ENCODE data around the gene RBM47. TPM values are rescaled to one million over a fixed set of nuclear protein-coding genes. Genes with fewer than 3 reads are reported as not detected.
A peak's percentile ranks its signal among the peaks of the same experiment; 100 is the strongest.

The RBM47 gene
- total RNA-seq, 1 experiment from 2014 or later: 70.3 TPM

DNA sequence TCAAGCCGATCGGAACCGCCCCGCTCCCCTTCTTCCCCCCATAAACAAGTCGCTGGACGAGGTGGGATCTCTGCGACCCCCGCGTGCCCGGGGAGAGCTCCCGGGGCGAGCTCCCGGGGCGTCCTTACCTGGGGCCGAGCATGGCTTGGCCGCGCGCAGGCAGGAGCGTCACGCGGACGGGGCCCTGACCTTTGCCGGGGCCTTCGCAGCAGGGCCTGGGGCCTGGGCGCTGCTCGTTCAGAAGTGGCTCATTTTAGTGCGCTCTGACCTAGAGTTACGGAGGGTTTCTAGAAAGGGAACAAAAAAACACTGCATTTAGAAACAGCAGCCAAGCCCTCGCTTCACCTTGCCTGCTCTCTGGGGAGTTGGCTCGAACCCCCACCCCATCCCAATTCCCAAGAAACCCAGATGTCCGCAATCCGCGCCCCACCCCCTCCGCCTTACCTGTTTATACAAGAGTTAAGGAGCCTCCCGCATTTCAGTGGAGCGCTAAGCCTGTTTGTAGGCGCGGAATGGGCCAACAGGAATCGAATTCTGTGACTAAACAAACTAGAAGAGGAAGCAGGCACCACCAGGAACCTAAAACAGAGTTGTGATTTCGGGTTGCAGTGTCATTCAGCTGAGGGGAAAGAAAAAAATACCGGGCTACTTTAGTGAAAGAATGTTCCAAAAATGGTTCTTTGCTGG lies 814 bp upstream of the RBM47 start:
- Histone ChIP-seq H2AFZ (ENCODE audit: low read length) (peak overlapping the region; percentile 57), H2BK20ac (ENCODE audit: low read depth, low read length, poor library complexity, severe bottlenecking) (peak overlapping the region; percentile 65), H3K79me1 (ENCODE audit: insufficient read depth, low read depth, low read length, poor library complexity, severe bottlenecking) (peaks cover 1% of the 10 kb centered on the region), H2AK5ac (ENCODE audit: insufficient read length, low read length) (no peak overlapping the region), H3K9ac (ENCODE audit: extremely low read depth, insufficient read length, low read length) (peak overlapping the region; percentile 89), H3K14ac (ENCODE audit: insufficient read depth, low read length) (peak overlapping the region; percentile 78), H3K4me2 (ENCODE audit: insufficient read depth, insufficient read length, low read length) (peak overlapping the region; percentile 69), H3K18ac (ENCODE audit: insufficient read length, low read depth, low read length) (peak overlapping the region; percentile 88), H4K8ac (replicated peaks; ENCODE audit: insufficient read length, low read depth, low read length) (no peak overlapping the region), H3T11ph (ENCODE audit: low read length) (no peak overlapping the region), H3K23me2 (ENCODE audit: insufficient read length, low read depth, low read length, poor library complexity, severe bottlenecking) (peaks cover 13% of the 10 kb centered on the region), H2BK15ac (ENCODE audit: low read depth, low read length) (no peak overlapping the region), H3K23ac (ENCODE audit: insufficient read length, low read depth, low read length) (peak overlapping the region; percentile 84), H4K5ac (ENCODE audit: insufficient read length, low read depth, low read length) (no peak overlapping the region), H2BK12ac (ENCODE audit: insufficient read length, low read depth, low read length) (peak overlapping the region; percentile 29), H2BK120ac (ENCODE audit: low read depth, low read length, poor library complexity, severe bottlenecking) (no peak overlapping the region), H4K20me1 (ENCODE audit: control insufficient read depth, insufficient read depth, insufficient read length) (no peaks in the 10 kb centered on the region), H3K56ac (ENCODE audit: insufficient read length, low read depth, low read length) (no peak overlapping the region), H3K79me2 (ENCODE audit: insufficient read depth, low read length) (peaks cover 26% of the 10 kb centered on the region; the same call in 1 of the 2 replicates), H3K9me3 (ENCODE audit: control insufficient read depth, low read depth, low read length) (no peaks in the 10 kb centered on the region), H4K91ac (ENCODE audit: insufficient read length, low read depth, low read length) (no peak overlapping the region), H3K4me1 (ENCODE audit: insufficient read depth, low read length) (peaks cover 11% of the 10 kb centered on the region; the same call in 1 of the 2 replicates), H2BK5ac (ENCODE audit: insufficient read length, low read length) (peak overlapping the region; percentile 34), H3K27ac (ENCODE audit: insufficient read length, low read depth, low read length) (peak overlapping the region; percentile 85), H3K4ac (ENCODE audit: low read depth, low read length) (peak overlapping the region; percentile 19; the same call in 1 of the 2 replicates), H3K27me3 (ENCODE audit: insufficient read depth, low read length) (no peaks in the 10 kb centered on the region)
- TF ChIP-seq, protein P1, sequence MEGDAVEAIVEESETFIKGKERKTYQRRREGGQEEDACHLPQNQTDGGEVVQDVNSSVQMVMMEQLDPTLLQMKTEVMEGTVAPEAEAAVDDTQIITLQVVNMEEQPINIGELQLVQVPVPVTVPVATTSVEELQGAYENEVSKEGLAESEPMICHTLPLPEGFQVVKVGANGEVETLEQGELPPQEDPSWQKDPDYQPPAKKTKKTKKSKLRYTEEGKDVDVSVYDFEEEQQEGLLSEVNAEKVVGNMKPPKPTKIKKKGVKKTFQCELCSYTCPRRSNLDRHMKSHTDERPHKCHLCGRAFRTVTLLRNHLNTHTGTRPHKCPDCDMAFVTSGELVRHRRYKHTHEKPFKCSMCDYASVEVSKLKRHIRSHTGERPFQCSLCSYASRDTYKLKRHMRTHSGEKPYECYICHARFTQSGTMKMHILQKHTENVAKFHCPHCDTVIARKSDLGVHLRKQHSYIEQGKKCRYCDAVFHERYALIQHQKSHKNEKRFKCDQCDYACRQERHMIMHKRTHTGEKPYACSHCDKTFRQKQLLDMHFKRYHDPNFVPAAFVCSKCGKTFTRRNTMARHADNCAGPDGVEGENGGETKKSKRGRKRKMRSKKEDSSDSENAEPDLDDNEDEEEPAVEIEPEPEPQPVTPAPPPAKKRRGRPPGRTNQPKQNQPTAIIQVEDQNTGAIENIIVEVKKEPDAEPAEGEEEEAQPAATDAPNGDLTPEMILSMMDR (conservative IDR thresholded peaks at IDR 0.05): 0 out of 3 replicates have a peak, but pooled peaks have one; percentile 12
- peak overlapping the region; percentile 99 to 100 (median 99) for H3K27ac Mint-ChIP-seq
- WGBS (ENCODE audit: extremely low coverage, insufficient read length, low lambda C conversion rate): no CpG with 5 or more reads among the region's 41 CpGs
- H3K4me1 Mint-ChIP-seq: peaks cover 46 to 47% of the 10 kb centered on the region in 2 experiments
- peaks cover 0 to 14% (median 3%) of the 10 kb centered on the region in 3 experiments; a peak in 3 of 7 replicates for H3K36me3 Mint-ChIP-seq (ENCODE audit: insufficient read depth in 1 of 3, low read depth in 3 of 3)
- DNase-seq: peak; percentile 81
- H3K9me3 Mint-ChIP-seq: no peaks in the 10 kb centered on the region
- no peaks in the 10 kb centered on the region for H3K27me3 Mint-ChIP-seq (ENCODE audit: low read depth)
- H3K4me3 Mint-ChIP-seq: peak overlapping the region; percentile 73 to 91

All from H9 (cell line).